Measurements from ENCODE around the gene TSPEAR. TPM values are rescaled to one million over a fixed set of nuclear protein-coding genes. Genes with fewer than 3 reads are reported as not detected.

Gene TSPEAR
- total and polyA plus RNA-seq, 2 donors from 2014 or later, result 0.09 to 0.22 TPM

DNA sequence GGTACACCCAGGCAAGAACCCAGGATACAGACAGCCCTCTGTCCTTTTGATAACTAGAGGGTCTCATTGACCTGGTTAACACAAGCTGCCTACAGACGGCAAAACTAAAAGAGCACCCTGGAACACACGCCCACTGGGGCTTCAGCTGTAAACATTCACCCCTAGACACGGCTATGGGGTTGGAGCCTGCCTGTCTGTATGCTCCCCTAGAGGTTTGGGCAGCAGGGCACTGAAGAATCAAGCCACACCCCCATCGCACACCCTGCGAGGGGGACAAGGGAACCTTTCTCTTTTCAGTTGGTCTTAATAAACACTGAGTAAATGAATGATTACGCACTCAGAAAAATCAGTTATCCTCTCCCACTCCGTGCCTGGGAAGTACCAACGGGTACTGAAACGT is 220.6 kb downstream of the TSPEAR start:
- TF ChIP-seq, protein P1, sequence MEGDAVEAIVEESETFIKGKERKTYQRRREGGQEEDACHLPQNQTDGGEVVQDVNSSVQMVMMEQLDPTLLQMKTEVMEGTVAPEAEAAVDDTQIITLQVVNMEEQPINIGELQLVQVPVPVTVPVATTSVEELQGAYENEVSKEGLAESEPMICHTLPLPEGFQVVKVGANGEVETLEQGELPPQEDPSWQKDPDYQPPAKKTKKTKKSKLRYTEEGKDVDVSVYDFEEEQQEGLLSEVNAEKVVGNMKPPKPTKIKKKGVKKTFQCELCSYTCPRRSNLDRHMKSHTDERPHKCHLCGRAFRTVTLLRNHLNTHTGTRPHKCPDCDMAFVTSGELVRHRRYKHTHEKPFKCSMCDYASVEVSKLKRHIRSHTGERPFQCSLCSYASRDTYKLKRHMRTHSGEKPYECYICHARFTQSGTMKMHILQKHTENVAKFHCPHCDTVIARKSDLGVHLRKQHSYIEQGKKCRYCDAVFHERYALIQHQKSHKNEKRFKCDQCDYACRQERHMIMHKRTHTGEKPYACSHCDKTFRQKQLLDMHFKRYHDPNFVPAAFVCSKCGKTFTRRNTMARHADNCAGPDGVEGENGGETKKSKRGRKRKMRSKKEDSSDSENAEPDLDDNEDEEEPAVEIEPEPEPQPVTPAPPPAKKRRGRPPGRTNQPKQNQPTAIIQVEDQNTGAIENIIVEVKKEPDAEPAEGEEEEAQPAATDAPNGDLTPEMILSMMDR (IDR thresholded peaks at IDR 0.05; ENCODE audit: borderline replicate concordance, extremely low read depth, insufficient read depth), result no peak
- intact Hi-C loops (cut with DNase I), result no loop called here
- Histone ChIP-seq H3K36me3 (ENCODE audit: control insufficient read depth in 2 of 3, insufficient read depth in 3 of 3, low read length in 3 of 3) (no peaks in the 10 kb centered on the region), H3K4me1 (ENCODE audit: control insufficient read depth in 2 of 3, insufficient read depth in 2 of 3, low read depth in 1 of 3, low read length in 3 of 3) (no peaks in the 10 kb centered on the region), H3K4me3 (ENCODE audit: low read length in 3 of 3) (no peak overlapping the region), H3K27ac (ENCODE audit: low read depth in 2 of 2, low read length in 2 of 2) (no peak overlapping the region), H3K9me3 (ENCODE audit: control insufficient read depth in 2 of 3, insufficient read depth in 1 of 3, low read length in 3 of 3) (peaks cover 0 to 14% (median 0%) of the 10 kb centered on the region in 3 donors), H3K27me3 (ENCODE audit: control insufficient read depth, insufficient read depth, low read length) (no peaks in the 10 kb centered on the region), H3K9ac (ENCODE audit: low read length in 3 of 3) (no peak overlapping the region)
- FAIRE-seq (no peak), DNase-seq (no peak)

DNA sequence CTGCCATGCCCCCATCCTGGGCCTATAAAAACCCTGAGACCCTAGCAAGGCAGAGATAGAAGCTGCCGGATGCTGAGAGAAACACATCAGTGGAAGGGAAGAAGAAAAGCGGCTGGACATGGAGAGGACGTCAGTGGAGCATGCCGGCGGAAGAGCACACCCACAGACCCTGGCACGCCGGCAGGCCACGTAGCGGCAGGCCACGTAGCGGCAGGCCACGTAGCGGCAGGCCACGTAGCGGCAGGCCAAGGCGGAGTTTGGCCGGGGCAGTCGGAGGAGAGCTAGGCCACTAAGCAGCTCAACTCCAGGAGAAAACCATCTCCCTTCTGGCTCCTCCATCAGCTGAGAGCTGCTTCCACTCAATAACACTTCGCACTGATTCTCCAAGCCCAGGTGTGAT is 221.0 kb downstream of the TSPEAR start:
- Histone ChIP-seq H3K9me3 (ENCODE audit: control insufficient read depth in 2 of 3, insufficient read depth in 1 of 3, low read length in 3 of 3) (peaks cover 0 to 14% (median 0%) of the 10 kb centered on the region in 3 donors), H3K27ac (ENCODE audit: low read depth in 2 of 2, low read length in 2 of 2) (no peak overlapping the region), H3K36me3 (ENCODE audit: control insufficient read depth in 2 of 3, insufficient read depth in 3 of 3, low read length in 3 of 3) (no peaks in the 10 kb centered on the region), H3K9ac (ENCODE audit: low read length in 3 of 3) (no peak overlapping the region), H3K4me3 (ENCODE audit: low read length in 3 of 3) (no peak overlapping the region), H3K4me1 (ENCODE audit: control insufficient read depth in 2 of 3, insufficient read depth in 2 of 3, low read depth in 1 of 3, low read length in 3 of 3) (no peaks in the 10 kb centered on the region), H3K27me3 (ENCODE audit: control insufficient read depth, insufficient read depth, low read length) (no peaks in the 10 kb centered on the region)
- FAIRE-seq (no peak), DNase-seq (no peak)
- intact Hi-C loops (cut with DNase I), result no loop called here
- TF ChIP-seq, protein P1 (IDR thresholded peaks at IDR 0.05; ENCODE audit: borderline replicate concordance, extremely low read depth, insufficient read depth), result no peak

DNA sequence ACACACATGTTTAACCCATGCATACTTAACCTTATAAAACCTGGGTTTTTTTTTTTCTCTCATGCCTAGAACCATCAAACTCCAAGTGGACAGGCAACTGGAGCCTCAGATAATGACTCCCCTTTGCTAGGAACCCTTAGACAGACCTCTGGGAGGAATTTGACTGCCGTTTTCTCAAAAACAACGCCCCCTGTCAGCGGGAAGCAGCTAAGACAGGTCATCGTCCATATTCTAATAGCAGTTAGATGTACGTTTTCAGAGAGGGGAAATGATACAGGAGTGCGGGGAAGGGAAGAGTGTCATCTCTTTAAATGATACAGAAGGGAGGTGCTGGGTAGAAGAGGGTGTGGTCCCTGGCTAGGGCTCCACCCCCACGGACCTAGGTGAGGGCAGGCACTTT is 221.4 kb downstream of the TSPEAR start:
- Histone ChIP-seq H3K4me1 (ENCODE audit: control insufficient read depth in 2 of 3, insufficient read depth in 2 of 3, low read depth in 1 of 3, low read length in 3 of 3) (no peaks in the 10 kb centered on the region), H3K9me3 (ENCODE audit: control insufficient read depth in 2 of 3, insufficient read depth in 1 of 3, low read length in 3 of 3) (peaks cover 0 to 14% (median 0%) of the 10 kb centered on the region in 3 donors), H3K9ac (ENCODE audit: low read length in 3 of 3) (no peak overlapping the region), H3K27ac (ENCODE audit: low read depth in 2 of 2, low read length in 2 of 2) (no peak overlapping the region), H3K4me3 (ENCODE audit: low read length in 3 of 3) (no peak overlapping the region), H3K36me3 (ENCODE audit: control insufficient read depth in 2 of 3, insufficient read depth in 3 of 3, low read length in 3 of 3) (no peaks in the 10 kb centered on the region), H3K27me3 (ENCODE audit: control insufficient read depth, insufficient read depth, low read length) (no peaks in the 10 kb centered on the region)
- FAIRE-seq, result no peak
- DNase-seq, result no peak
- intact Hi-C loops (cut with DNase I), result no loop called here
- TF ChIP-seq, protein P1 (IDR thresholded peaks at IDR 0.05; ENCODE audit: borderline replicate concordance, extremely low read depth, insufficient read depth), result no peak

DNA sequence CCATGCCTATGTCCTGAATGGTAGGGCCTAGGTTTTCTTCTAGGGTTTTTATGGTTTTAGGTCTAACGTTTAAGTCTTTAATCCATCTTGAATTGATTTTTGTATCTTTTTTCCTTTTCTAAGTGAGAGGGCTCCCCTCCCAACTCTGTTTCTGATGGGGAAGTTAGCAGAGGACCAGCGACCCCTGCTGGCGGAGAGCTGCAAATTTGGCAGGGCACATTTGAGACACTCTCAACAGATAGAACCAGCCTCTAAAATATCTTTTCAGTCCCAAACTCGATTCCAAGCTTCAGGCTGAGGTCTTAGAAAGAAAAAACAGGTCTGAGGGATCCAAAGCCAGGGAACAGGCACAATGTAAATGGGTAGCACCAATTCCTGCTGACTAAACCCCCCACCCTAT is 223.5 kb downstream of the TSPEAR start:
- DNase-seq (no peak), FAIRE-seq (no peak)
- no peak overlapping the region for H3K4me3 ChIP-seq (ENCODE audit: low read length in 3 of 3)
- H3K27ac ChIP-seq (ENCODE audit: low read depth in 2 of 2, low read length in 2 of 2), result no peak overlapping the region
- H3K9me3 ChIP-seq (ENCODE audit: control insufficient read depth in 2 of 3, insufficient read depth in 1 of 3, low read length in 3 of 3), result peaks cover 0 to 6% (median 0%) of the 10 kb centered on the region in 3 donors
- no peaks in the 10 kb centered on the region for H3K27me3 ChIP-seq (ENCODE audit: control insufficient read depth, insufficient read depth, low read length)
- intact Hi-C loops (cut with DNase I), result no loop called here
- H3K9ac ChIP-seq (ENCODE audit: low read length in 3 of 3), result no peak overlapping the region
- H3K36me3 ChIP-seq (ENCODE audit: control insufficient read depth in 2 of 3, insufficient read depth in 3 of 3, low read length in 3 of 3), result no peaks in the 10 kb centered on the region
- TF ChIP-seq, protein P1 (IDR thresholded peaks at IDR 0.05; ENCODE audit: borderline replicate concordance, extremely low read depth, insufficient read depth), result no peak
- no peaks in the 10 kb centered on the region for H3K4me1 ChIP-seq (ENCODE audit: control insufficient read depth in 2 of 3, insufficient read depth in 2 of 3, low read depth in 1 of 3, low read length in 3 of 3)

Measured in kidney (tissue), 14 donors.